HFF-Myc (cell line): ENCODE measurements around the gene STK25.

Source experiments
- DNase-seq: peaks from one replicate; pipeline ENCODE4 v3.0.0-alpha.2; 2011; ENCODE audit warnings: low read depth; ENCODE audit errors: extremely low read depth
- H3K4me3 ChIP-seq: replicated peaks from 2 replicates; pipeline ENCODE4 v1.5.1; 2011; ENCODE audit warnings: low read depth, mild to moderate bottlenecking, control low read depth, low read length
- CTCF ChIP-seq: IDR thresholded peaks from 2 replicates; pipeline ENCODE4 v1.5.1; 2012; ENCODE audit warnings: mild to moderate bottlenecking, low read depth, low read length, control low read depth; ENCODE audit errors: missing control alignments

The STK25 gene

GRCh38 chr2:241481687-241482086 is 26.7 kb downstream of the STK25 start:
- TF ChIP-seq CTCF: no peak
- DNase-seq: no peak
- no peak overlapping the region for H3K4me3 ChIP-seq

- no peak overlapping the region for H3K4me3 ChIP-seq
- no peak for DNase-seq
- no peak for TF ChIP-seq CTCF
Measured at GRCh38 chr2:241479026-241479898, 29.1 kb downstream of the STK25 start.

GRCh38 chr2:241478166-241478565 is 30.2 kb downstream of the STK25 start:
- no peak for DNase-seq
- no peak for TF ChIP-seq CTCF
- H3K4me3 ChIP-seq: no peak overlapping the region

GRCh38 chr2:241475267-241475666 is 33.1 kb downstream of the STK25 start:
- no peak overlapping the region for H3K4me3 ChIP-seq
- no peak for DNase-seq

GRCh38 chr2:241473399-241473798 is 35.0 kb downstream of the STK25 start:
- no peak for DNase-seq
- no peak for TF ChIP-seq CTCF
- no peak overlapping the region for H3K4me3 ChIP-seq

More at GRCh38 chr2:241475267-241475666, 33.1 kb downstream of the STK25 start:
- TF ChIP-seq CTCF: no peak

GRCh38 chr2:241469746-241470145 is 38.6 kb downstream of the STK25 start:
- no peak for TF ChIP-seq CTCF
- no peak for DNase-seq
- H3K4me3 ChIP-seq: no peak overlapping the region

- H3K4me3 ChIP-seq: no peak overlapping the region
- no peak for TF ChIP-seq CTCF
- DNase-seq: no peak
Measured at GRCh38 chr2:241468476-241468781, 40.0 kb downstream of the STK25 start.
